ENCODE results near the gene ITPR1. TPM values are rescaled to one million over a fixed set of nuclear protein-coding genes. Genes with fewer than 3 reads are reported as not detected.

Gene ITPR1
- polyA plus RNA-seq, 1 donor from 2014 or later, result 2.1 TPM

DNA sequence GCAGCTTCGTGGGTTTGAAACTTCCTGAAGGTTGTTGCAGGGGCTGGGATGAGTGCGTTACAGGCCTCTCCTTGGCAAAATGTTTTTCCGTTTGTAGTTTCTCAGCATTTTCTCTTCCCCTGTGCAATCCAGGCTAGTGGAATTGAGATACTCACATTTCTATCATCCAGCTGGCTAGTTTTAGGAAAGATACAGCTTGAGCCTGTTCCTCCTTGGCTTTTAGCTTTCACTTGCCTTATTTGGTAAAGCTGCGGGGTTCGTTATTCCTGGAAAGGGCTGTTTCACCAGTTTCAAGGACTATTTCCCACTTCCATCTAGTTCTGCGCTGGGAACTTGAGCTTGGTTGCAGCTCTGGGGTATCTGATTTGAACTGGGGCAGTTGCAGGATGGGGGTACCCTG lies 90.3 kb downstream of the ITPR1 start:
- H3K9me3 ChIP-seq (ENCODE audit: low read length), result no peaks in the 10 kb centered on the region
- TF ChIP-seq MXI1 (conservative IDR thresholded peaks at IDR 0.05; ENCODE audit: poor library complexity, severe bottlenecking) (no peak), TAF1 (IDR thresholded peaks at IDR 0.05; ENCODE audit: low read depth) (no peak), SMC3 (conservative IDR thresholded peaks at IDR 0.05; ENCODE audit: poor library complexity) (no peak), REST (IDR thresholded peaks at IDR 0.05; ENCODE audit: borderline replicate concordance) (no peak), EP300 (conservative IDR thresholded peaks at IDR 0.05; ENCODE audit: poor library complexity, severe bottlenecking) (no peak), POLR2AphosphoS5 (IDR thresholded peaks at IDR 0.05) (no peak), EZH2 (IDR thresholded peaks at IDR 0.05; ENCODE audit: borderline replicate concordance, insufficient read depth, low read length, poor library complexity, severe bottlenecking) (no peak), RAD21 (conservative IDR thresholded peaks at IDR 0.05) (no peak)
- TF ChIP-seq, protein P1, sequence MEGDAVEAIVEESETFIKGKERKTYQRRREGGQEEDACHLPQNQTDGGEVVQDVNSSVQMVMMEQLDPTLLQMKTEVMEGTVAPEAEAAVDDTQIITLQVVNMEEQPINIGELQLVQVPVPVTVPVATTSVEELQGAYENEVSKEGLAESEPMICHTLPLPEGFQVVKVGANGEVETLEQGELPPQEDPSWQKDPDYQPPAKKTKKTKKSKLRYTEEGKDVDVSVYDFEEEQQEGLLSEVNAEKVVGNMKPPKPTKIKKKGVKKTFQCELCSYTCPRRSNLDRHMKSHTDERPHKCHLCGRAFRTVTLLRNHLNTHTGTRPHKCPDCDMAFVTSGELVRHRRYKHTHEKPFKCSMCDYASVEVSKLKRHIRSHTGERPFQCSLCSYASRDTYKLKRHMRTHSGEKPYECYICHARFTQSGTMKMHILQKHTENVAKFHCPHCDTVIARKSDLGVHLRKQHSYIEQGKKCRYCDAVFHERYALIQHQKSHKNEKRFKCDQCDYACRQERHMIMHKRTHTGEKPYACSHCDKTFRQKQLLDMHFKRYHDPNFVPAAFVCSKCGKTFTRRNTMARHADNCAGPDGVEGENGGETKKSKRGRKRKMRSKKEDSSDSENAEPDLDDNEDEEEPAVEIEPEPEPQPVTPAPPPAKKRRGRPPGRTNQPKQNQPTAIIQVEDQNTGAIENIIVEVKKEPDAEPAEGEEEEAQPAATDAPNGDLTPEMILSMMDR (IDR thresholded peaks at IDR 0.05; ENCODE audit: poor library complexity, severe bottlenecking), result no peak
- H3K27ac ChIP-seq (ENCODE audit: low read length), result no peak overlapping the region
- H3K79me2 ChIP-seq (replicated peaks; ENCODE audit: insufficient read depth, low read length), result no peaks in the 10 kb centered on the region
- no peaks in the 10 kb centered on the region for H4K20me1 ChIP-seq (ENCODE audit: insufficient read depth)
- H2AFZ ChIP-seq (ENCODE audit: low read depth, low read length), result no peak overlapping the region
- H3K27me3 ChIP-seq (ENCODE audit: insufficient read depth, low read depth, low read length), result no peaks in the 10 kb centered on the region
- H3K36me3 ChIP-seq (ENCODE audit: insufficient read depth, low read length), result no peaks in the 10 kb centered on the region
- H3K4me3 ChIP-seq (ENCODE audit: low read length), result no peak overlapping the region
- no peaks in the 10 kb centered on the region for H3K9me2 ChIP-seq (ENCODE audit: insufficient read depth, low read length)
- H3K9ac ChIP-seq (ENCODE audit: low read length), result no peak overlapping the region
- H3K4me2 ChIP-seq (ENCODE audit: low read length), result no peak overlapping the region
- no peaks in the 10 kb centered on the region for H3F3A ChIP-seq (ENCODE audit: insufficient read depth, low read length, poor library complexity, severe bottlenecking)

DNA sequence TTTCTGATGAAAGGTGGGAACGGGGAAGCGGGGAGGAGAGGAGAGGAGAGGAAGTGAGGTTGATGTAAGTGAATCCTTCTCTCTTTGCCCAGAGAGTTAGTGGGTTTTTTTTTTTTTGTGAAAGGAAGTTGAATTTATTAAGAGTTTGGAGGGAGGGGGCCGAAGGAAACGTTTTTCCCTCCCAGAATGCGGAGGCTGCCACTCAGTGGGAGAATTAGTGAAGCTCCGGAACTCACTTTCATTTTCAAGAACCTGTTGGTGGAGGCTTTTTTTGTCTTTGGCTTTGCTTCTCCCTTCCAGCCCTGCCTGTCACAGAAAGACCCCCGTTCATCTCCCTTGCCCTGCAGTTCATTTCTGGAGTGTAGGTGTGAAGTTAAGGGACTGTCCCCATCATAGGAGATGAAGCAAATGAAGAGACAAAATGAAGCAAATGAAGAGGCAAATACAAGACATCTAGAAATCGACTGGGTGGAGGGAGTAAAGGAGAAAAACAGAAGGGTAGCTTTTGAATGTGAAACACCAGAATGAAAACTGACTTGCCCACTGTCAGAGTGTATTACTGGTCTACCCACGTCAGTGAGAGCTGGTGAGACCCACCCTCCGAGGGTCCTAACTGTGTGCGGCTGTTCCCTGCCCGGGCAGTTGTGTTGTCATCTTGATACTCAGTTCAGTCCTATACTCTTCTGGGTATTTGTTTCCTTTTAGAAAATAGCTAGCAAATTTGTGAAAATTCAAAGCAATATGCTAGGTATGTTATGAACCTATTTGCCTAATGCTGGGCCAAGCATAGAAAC lies 91.5 kb downstream of the ITPR1 start:
- Histone ChIP-seq H3K4me3 (ENCODE audit: low read length) (no peak overlapping the region), H3K27me3 (ENCODE audit: insufficient read depth, low read depth, low read length) (no peaks in the 10 kb centered on the region), H3K9me3 (ENCODE audit: low read length) (no peaks in the 10 kb centered on the region), H2AFZ (ENCODE audit: low read depth, low read length) (no peak overlapping the region), H3K4me2 (ENCODE audit: low read length) (no peak overlapping the region), H3K9ac (ENCODE audit: low read length) (no peak overlapping the region), H3K9me2 (ENCODE audit: insufficient read depth, low read length) (no peaks in the 10 kb centered on the region), H4K20me1 (ENCODE audit: insufficient read depth) (no peaks in the 10 kb centered on the region), H3K79me2 (replicated peaks; ENCODE audit: insufficient read depth, low read length) (no peaks in the 10 kb centered on the region), H3K27ac (ENCODE audit: low read length) (no peak overlapping the region), H3K36me3 (ENCODE audit: insufficient read depth, low read length) (no peaks in the 10 kb centered on the region), H3F3A (ENCODE audit: insufficient read depth, low read length, poor library complexity, severe bottlenecking) (no peaks in the 10 kb centered on the region)
- no peak for TF ChIP-seq TAF1 (IDR thresholded peaks at IDR 0.05; ENCODE audit: low read depth)
- TF ChIP-seq EP300 (conservative IDR thresholded peaks at IDR 0.05; ENCODE audit: poor library complexity, severe bottlenecking), result no peak

All from neural cell (in vitro differentiated cells).